Tibial nerve (tissue), 3 donors: Measurements from ENCODE around the gene DHX32.
"Not testable (repeated sequence)": the region's sequence is repeated elsewhere in the genome, so short reads cannot be mapped to it uniquely, and the experiment has no call there.

Experiments
- CTCF ChIP-seq, 5 experiments: fragments of 200-600 bp in 3 of 5; fragments of 450-650 bp in 2 of 5; sonication (generic) in 3 of 5; IDR thresholded peaks; one replicate each; pipeline ENCODE4 v1.5.1; 2016 to 2019; ENCODE audit warnings: antibody characterized with exemption in 5 of 5, mild to moderate bottlenecking in 3 of 5, moderate library complexity in 2 of 5
- POLR2A ChIP-seq, 2 donors: fragments of 450-650 bp; IDR thresholded peaks; one replicate each; pipeline ENCODE4 v1.6.1; 2017; ENCODE audit warnings: antibody characterized with exemption in 2 of 2, mild to moderate bottlenecking in 2 of 2, moderate library complexity in 2 of 2

GRCh38 chr10:125905069-125905994 is 24.2 kb upstream of the DHX32 start:
- TF ChIP-seq POLR2A, CTCF (IDR thresholded peaks at IDR 0.05): not testable (repeated sequence)
